ENCODE results near the gene SAMD10.

Gene SAMD10

GRCh38 chr20:63941282-63942081 lies 38.0 kb downstream of the SAMD10 start:
- ChIA-PET POLR2A (ENCODE audit: low non-redundant PET) (interaction anchor here (0.9 kb wide), 1 partner anchor 77 kb away, joined by 3 read pairs; the partner anchor contains the start of gene TPD52L2), CTCF (interaction anchor here (0.6 to 1.3 kb wide), 4 partner anchors 24 to 398 kb away, joined by 3 to 5 read pairs (median 4); no protein-coding TSS in a partner anchor)
- no peak for TF ChIP-seq CTCF (conservative IDR thresholded peaks at IDR 0.05; ENCODE audit: low read depth)
- DNase-seq (ENCODE audit: low spot score), result peak; percentile 99
- peak overlapping the region; percentile 91 for H3K27ac ChIP-seq

DNA sequence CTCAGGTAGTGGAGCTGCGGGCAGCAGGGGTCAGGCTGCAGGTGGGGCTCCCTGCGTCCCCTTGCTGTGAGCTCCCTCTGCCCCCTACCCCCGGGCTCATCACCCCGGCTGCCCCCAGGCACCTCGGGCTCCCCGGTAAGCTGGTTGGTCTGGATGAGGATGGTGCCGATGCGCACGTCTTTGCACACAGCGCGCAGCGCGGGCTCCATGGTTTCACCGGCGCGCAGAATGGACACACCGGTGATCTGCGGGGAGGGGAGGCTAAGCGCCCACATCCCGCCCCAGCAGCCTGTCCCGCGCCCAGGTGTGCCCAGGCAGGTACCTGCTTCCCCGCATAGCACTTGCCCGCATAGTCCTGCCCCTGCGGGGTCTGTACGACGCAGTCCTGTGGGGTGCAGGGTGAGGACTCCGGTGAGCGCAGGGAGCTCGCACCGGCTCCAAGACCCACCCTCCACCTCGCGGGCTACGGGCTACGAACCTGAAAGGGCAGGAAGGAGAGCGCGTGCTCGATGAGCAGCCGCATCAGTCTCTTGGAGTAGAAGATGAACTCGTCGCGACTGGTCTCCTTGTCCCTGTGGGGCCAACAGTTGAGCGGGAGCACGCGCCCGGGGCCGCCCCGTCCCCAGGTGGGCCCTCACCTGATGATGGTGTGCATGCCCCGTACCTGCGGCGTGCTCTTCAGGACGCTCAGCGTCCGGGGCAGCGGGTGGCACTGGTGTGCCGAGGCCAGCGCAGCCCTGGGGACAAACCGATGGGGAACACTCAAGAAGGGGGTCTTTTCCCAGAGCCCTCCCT lies 38.8 kb downstream of the SAMD10 start:
- no peak for DNase-seq (ENCODE audit: low spot score)
- ChIA-PET CTCF (interaction anchor here (0.6 to 1.3 kb wide), 5 partner anchors 23 to 397 kb away, joined by 3 to 5 read pairs (median 4); no protein-coding TSS in a partner anchor), POLR2A (ENCODE audit: low non-redundant PET) (interaction anchor here (0.9 kb wide), 1 partner anchor 76 kb away, joined by 3 read pairs; the partner anchor contains the start of gene TPD52L2)
- TF ChIP-seq CTCF (conservative IDR thresholded peaks at IDR 0.05; ENCODE audit: low read depth), result no peak
- peak overlapping the region; percentile 91 for H3K27ac ChIP-seq

DNA sequence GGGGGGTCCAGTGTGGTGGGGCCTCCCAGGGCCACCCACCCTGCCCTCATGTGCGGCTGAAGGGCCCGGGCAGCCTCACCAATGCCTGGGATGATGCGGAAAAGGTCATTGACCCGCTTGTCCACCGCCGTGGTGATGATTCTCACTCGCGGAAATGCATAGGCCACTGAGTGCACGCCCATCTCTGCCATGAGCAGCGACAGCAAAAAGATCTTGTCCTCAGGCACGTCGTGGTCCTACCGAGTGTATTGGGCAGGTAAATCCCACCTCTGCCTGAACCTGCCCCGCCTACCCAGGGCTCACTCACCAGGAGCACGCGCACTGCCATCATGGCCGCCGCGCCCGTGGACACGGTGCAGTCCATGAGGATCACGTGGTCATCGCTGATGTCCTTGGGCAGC lies 39.4 kb downstream of the SAMD10 start:
- no peak for TF ChIP-seq CTCF (conservative IDR thresholded peaks at IDR 0.05; ENCODE audit: low read depth)
- H3K27ac ChIP-seq, result peak overlapping the region; percentile 91
- CTCF ChIA-PET, result interaction anchor here (0.6 to 1.0 kb wide), 2 partner anchors 33 to 43 kb away, joined by 4 read pairs; no protein-coding TSS in a partner anchor
- POLR2A ChIA-PET (ENCODE audit: low non-redundant PET), result no interaction called here
- DNase-seq (ENCODE audit: low spot score), result no peak

GRCh38 chr20:63939061-63939935 lies 40.1 kb downstream of the SAMD10 start:
- H3K27ac ChIP-seq, result peak overlapping the region; percentile 91
- POLR2A ChIA-PET (ENCODE audit: low non-redundant PET), result no interaction called here
- no peak for DNase-seq (ENCODE audit: low spot score)
- CTCF ChIA-PET, result interaction anchor here (0.7 kb wide), 1 partner anchor 27 kb away, joined by 3 read pairs; no protein-coding TSS in a partner anchor
- no peak for TF ChIP-seq CTCF (conservative IDR thresholded peaks at IDR 0.05; ENCODE audit: low read depth)

DNA sequence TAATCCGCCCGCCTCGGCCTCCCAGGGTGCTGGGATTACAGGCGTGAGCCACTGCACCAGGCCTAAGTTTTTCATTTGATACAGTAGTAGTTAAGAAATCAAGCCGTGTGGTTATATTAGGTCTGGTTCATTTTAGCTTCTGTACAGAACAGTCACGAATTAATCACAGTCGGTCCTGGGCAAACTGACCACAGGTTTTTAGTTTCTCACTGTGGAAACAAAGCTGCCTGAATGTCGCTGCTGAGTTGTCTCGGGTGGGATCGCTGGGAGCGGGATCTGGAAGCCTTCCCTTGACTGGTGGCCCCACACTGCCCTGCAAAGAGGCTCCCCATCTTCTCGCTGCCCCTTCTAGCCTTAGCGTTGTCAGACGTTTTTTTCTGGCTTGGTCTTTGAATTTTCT lies 41.8 kb downstream of the SAMD10 start:
- CTCF ChIA-PET, result interaction anchor here (0.6 kb wide), 1 partner anchor 8 kb away, joined by 3 read pairs; no protein-coding TSS in a partner anchor

More for the DNA sequence above, 41.8 kb downstream of the SAMD10 start:
- POLR2A ChIA-PET (ENCODE audit: low non-redundant PET), result interaction anchor here (1.0 kb wide), 1 partner anchor 9 kb away, joined by 5 read pairs; no protein-coding TSS in a partner anchor
- H3K27ac ChIP-seq, result peak overlapping the region; percentile 91
- TF ChIP-seq CTCF (conservative IDR thresholded peaks at IDR 0.05; ENCODE audit: low read depth), result no peak
- DNase-seq (ENCODE audit: low spot score), result no peak

Measured in RWPE1 (cell line).